H1 (cell line): ENCODE data around the gene CCDC82. TPM values are rescaled to one million over a fixed set of nuclear protein-coding genes. Genes with fewer than 3 reads are reported as not detected.
"Not testable (repeated sequence)": the region's sequence is repeated elsewhere in the genome, so short reads cannot be mapped to it uniquely, and the experiment has no call there.

Experiments used
- CTCF ChIA-PET: fragments of 300-600 bp; sonication (Branson Sonifier 250); formaldehyde crosslinking; loops from one replicate; lab custom pipeline; 2021; ENCODE audit not compliant: partially characterized antibody; lab: Charles Lee
- POLR2A ChIA-PET: fragments of 300-600 bp; sonication (Branson Sonifier 250); formaldehyde crosslinking; loops from one replicate; lab custom pipeline; 2021; ENCODE audit warnings: inconsistent platforms; ENCODE audit not compliant: partially characterized antibody; lab: Charles Lee
- DNase-seq, 2 experiments: peaks; one replicate each; pipeline versions ENCODE4 v3.0.0 to v3.0.0-alpha.2; 2010 to 2022; ENCODE audit warnings: low spot score in 2 of 2, low read depth in 1 of 2, mixed read lengths in 1 of 2
- FAIRE-seq: peaks from 2 replicates; lab custom pipeline; 2011; peaks lifted over from hg19 to GRCh38; lab: Jason Lieb, UNC
- H2AFZ ChIP-seq: 2 replicates; pipeline ENCODE4 v1.8.1; 2012; ENCODE audit warnings: low read length, inconsistent platforms
- H2AK5ac ChIP-seq: 2 replicates; pipeline ENCODE4 v1.6.1; 2013; ENCODE audit warnings: low read depth, low read length
- H2BK120ac ChIP-seq: replicated peaks from 2 replicates; pipeline ENCODE3; 2013; ENCODE audit warnings: low read depth, low read length, inconsistent platforms
- H2BK12ac ChIP-seq: 2 replicates; pipeline ENCODE4 v1.6.1; 2013; ENCODE audit warnings: low read depth, low read length
- H2BK15ac ChIP-seq: 2 replicates; pipeline ENCODE4 v1.6.1; 2013; ENCODE audit warnings: low read length
- H2BK20ac ChIP-seq: 2 replicates; pipeline ENCODE4 v1.6.1; 2013; ENCODE audit warnings: low read length
- H2BK5ac ChIP-seq: 2 replicates; pipeline ENCODE4 v1.6.1; 2013; ENCODE audit warnings: low read depth, low read length
- H3K14ac ChIP-seq: 2 replicates; pipeline ENCODE4 v1.6.1; 2013; ENCODE audit warnings: inconsistent platforms; ENCODE audit not compliant: insufficient read length
- H3K18ac ChIP-seq: 2 replicates; pipeline ENCODE4 v1.6.1; 2013; ENCODE audit warnings: low read length; ENCODE audit errors: extremely low read depth
- H3K23ac ChIP-seq: 2 replicates; pipeline ENCODE4 v1.6.1; 2013; ENCODE audit warnings: inconsistent platforms; ENCODE audit not compliant: insufficient read length
- H3K23me2 ChIP-seq: 2 replicates; pipeline ENCODE4 v1.6.1; 2013; ENCODE audit warnings: low read depth, low read length
- H3K27ac ChIP-seq: 2 replicates; pipeline ENCODE4 v1.6.1; 2011; ENCODE audit warnings: low read depth, low read length, inconsistent platforms
- H3K27me3 ChIP-seq, 4 experiments: replicated peaks in 1 of 4; 1 replicate in 1 of 4; 2 replicates in 3 of 4; pipeline versions ENCODE4 v1.6.1 to v1.8.1; 2011 to 2013; ENCODE audit warnings: low read length in 3 of 4, mild to moderate bottlenecking in 3 of 4, inconsistent platforms in 2 of 4, mixed read lengths in 2 of 4, moderate library complexity in 1 of 4; ENCODE audit not compliant: control insufficient read depth in 3 of 4, insufficient read depth in 3 of 4; ENCODE audit errors: extremely low read depth in 1 of 4
- H3K36me3 ChIP-seq, 4 experiments: 2 replicates each; pipeline versions ENCODE4 v1.6.1 to v1.8.1; 2011 to 2013; ENCODE audit warnings: mild to moderate bottlenecking in 4 of 4, low read length in 3 of 4, moderate library complexity in 2 of 4, control low read depth in 1 of 4, inconsistent platforms in 1 of 4; ENCODE audit not compliant: insufficient read depth in 4 of 4, control insufficient read depth in 2 of 4
- H3K4ac ChIP-seq: replicated peaks from 2 replicates; pipeline ENCODE3; 2013; ENCODE audit warnings: low read length, low read depth, mixed read lengths, inconsistent platforms; ENCODE audit not compliant: insufficient read length
- H3K4me1 ChIP-seq, 4 experiments: replicated peaks in 1 of 4; 1 replicate in 1 of 4; 2 replicates in 3 of 4; pipeline versions ENCODE4 v1.6.1 to v1.8.1; 2011 to 2013; ENCODE audit warnings: low read length in 3 of 4, inconsistent platforms in 2 of 4, mixed read lengths in 1 of 4; ENCODE audit not compliant: insufficient read depth in 4 of 4, control insufficient read depth in 3 of 4
- H3K4me2 ChIP-seq, 2 experiments: 2 replicates each; pipeline versions ENCODE4 v1.6.1 to v1.8.1; 2011 to 2013; ENCODE audit warnings: low read depth in 2 of 2, low read length in 2 of 2, control low read depth in 1 of 2, inconsistent platforms in 1 of 2, mild to moderate bottlenecking in 1 of 2; ENCODE audit not compliant: insufficient read depth in 1 of 2
- H3K4me3 ChIP-seq, 4 experiments: fragments of 200-600, 300-600 bp in 1 of 4; sonication (generic), shearing (Covaris generic), sonication (Bioruptor Twin) in 1 of 4; 2 replicates each; pipeline versions ENCODE4 v1.5.1 to v1.8.1; 2011 to 2016; ENCODE audit warnings: low read length in 4 of 4, low read depth in 3 of 4, control low read depth in 2 of 4, inconsistent platforms in 2 of 4, mild to moderate bottlenecking in 2 of 4, mixed read lengths in 1 of 4, moderate library complexity in 1 of 4; ENCODE audit not compliant: insufficient read depth in 2 of 4; ENCODE audit errors: extremely low read depth in 1 of 4
- H3K56ac ChIP-seq: replicated peaks from 2 replicates; pipeline ENCODE3; 2013; ENCODE audit warnings: low read depth, mild to moderate bottlenecking, mixed read lengths, low read length, inconsistent platforms; ENCODE audit not compliant: insufficient read length
- H3K79me1 ChIP-seq: 2 replicates; pipeline ENCODE4 v1.6.1; 2013; ENCODE audit warnings: low read depth, low read length, control low read depth
- H3K79me2 ChIP-seq, 2 experiments: 2 replicates each; pipeline versions ENCODE4 v1.6.1 to v1.8.1; 2012 to 2013; ENCODE audit warnings: low read length in 2 of 2, mild to moderate bottlenecking in 2 of 2, inconsistent platforms in 1 of 2; ENCODE audit not compliant: insufficient read depth in 2 of 2, control insufficient read depth in 1 of 2
- H3K9ac ChIP-seq, 4 experiments: replicated peaks in 1 of 4; 1 replicate in 1 of 4; 2 replicates in 3 of 4; pipeline versions ENCODE4 v1.6.1 to v1.8.1; 2011 to 2013; ENCODE audit warnings: low read depth in 3 of 4, low read length in 3 of 4, control low read depth in 2 of 4, mild to moderate bottlenecking in 2 of 4, moderate library complexity in 2 of 4, inconsistent platforms in 1 of 4; ENCODE audit errors: extremely low read depth in 1 of 4
- H3K9me3 ChIP-seq, 2 experiments: 2 replicates each; pipeline versions ENCODE4 v1.6.1 to v1.8.1; 2012 to 2013; ENCODE audit warnings: mild to moderate bottlenecking in 2 of 2, moderate library complexity in 2 of 2, control low read depth in 1 of 2, inconsistent platforms in 1 of 2, low read depth in 1 of 2, low read length in 1 of 2, mixed read lengths in 1 of 2; ENCODE audit not compliant: insufficient read depth in 2 of 2
- H4K20me1 ChIP-seq, 2 experiments: replicated peaks in 1 of 2; 2 replicates each; pipeline versions ENCODE3 to v1.8.1; 2011 to 2013; ENCODE audit warnings: inconsistent platforms in 2 of 2, low read length in 2 of 2, mild to moderate bottlenecking in 1 of 2; ENCODE audit not compliant: insufficient read depth in 2 of 2, control insufficient read depth in 1 of 2
- H4K5ac ChIP-seq: 2 replicates; pipeline ENCODE4 v1.6.1; 2013; ENCODE audit warnings: low read length, low read depth, mixed read lengths, inconsistent platforms; ENCODE audit not compliant: insufficient read length
- H4K8ac ChIP-seq: 2 replicates; pipeline ENCODE4 v1.8.0; 2013; ENCODE audit warnings: mild to moderate bottlenecking, moderate library complexity, low read length, inconsistent platforms; ENCODE audit not compliant: insufficient read depth; ENCODE audit errors: extremely low read depth
- H4K91ac ChIP-seq: replicated peaks from 2 replicates; pipeline ENCODE3; 2013; ENCODE audit warnings: low read length, mixed read lengths, inconsistent platforms; ENCODE audit not compliant: insufficient read length
- KDM1A ChIP-seq: fragments of 200-600, 300-600 bp; sonication (generic); IDR thresholded peaks from 2 replicates; pipeline ENCODE4 v1.7.1; 2016; ENCODE audit warnings: mild to moderate bottlenecking, low read length, borderline replicate concordance
- polyA plus RNA-seq, 7 experiments: library from polyadenylated mRNA; depleted of rRNA in 3 of 7; stranded (reverse) in 5 of 7; unstranded in 2 of 7; fragments of >200 nt in 5 of 7; fragments of 200-250 nt in 2 of 7; gene quantifications; 1 replicate in 5 of 7; 2 replicates in 1 of 7; 4 replicates in 1 of 7; pipeline versions ENCODE4 v1.2.1 to v1.2.3, GENCODE V29; 2011 to 2013; ENCODE audit warnings: missing spikeins in 2 of 7, mixed read lengths in 2 of 7
- total RNA-seq: library from RNA; stranded (reverse); fragmentation: NEBNext Ultra II Directional; extraction: Animal tissue kit (Norgen Biotek cat#: 25700); gene quantifications from 2 replicates; pipeline ENCODE4 v1.2.1, GENCODE V29; 2021

The CCDC82 gene
- total and polyA plus RNA-seq, 2 of the 8 experiments (the other 6 are each of a cell fraction or from before 2014, with no cell fraction given), result 6.0 to 15.2 TPM

DNA sequence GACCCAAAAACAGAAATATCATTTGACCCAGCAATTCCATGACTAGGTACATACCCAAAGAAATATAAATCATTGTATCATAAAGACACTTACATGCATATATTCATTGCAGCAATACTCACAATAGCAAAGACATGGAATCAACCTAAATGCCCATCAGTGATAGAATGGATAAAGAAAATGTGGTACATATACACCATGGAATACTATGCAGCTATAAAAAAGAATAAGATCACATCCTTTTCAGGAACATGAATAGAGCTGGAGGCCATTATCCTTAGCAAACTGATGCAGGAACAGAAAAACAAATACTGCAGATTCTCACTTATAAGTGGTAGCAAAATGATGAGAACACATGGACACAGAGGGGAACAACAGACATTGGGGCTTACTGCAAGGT lies 42.9 kb upstream of the CCDC82 start:
- H4K91ac ChIP-seq, FAIRE-seq, H3K23ac ChIP-seq, H3K9me3 ChIP-seq, H3K4me3 ChIP-seq, H3K27ac ChIP-seq, POLR2A ChIA-PET, H2AK5ac ChIP-seq, H3K79me2 ChIP-seq, H2BK12ac ChIP-seq, H2BK20ac ChIP-seq, H3K4me2 ChIP-seq, H3K18ac ChIP-seq, H3K14ac ChIP-seq: not testable (repeated sequence)
- peak; percentile 79 for TF ChIP-seq KDM1A
- TF ChIP-seq, all 59 proteins: peak for 1; not testable (repeated sequence) for 58
- H3K4ac ChIP-seq, H4K5ac ChIP-seq, H2AFZ ChIP-seq, H4K20me1 ChIP-seq, H3K4me1 ChIP-seq, H4K8ac ChIP-seq, H2BK5ac ChIP-seq, H3K79me1 ChIP-seq, H2BK120ac ChIP-seq, H3K56ac ChIP-seq, H3K27me3 ChIP-seq, H3K9ac ChIP-seq, H3K23me2 ChIP-seq, H3K36me3 ChIP-seq, H2BK15ac ChIP-seq, DNase-seq: not testable (repeated sequence)
- CTCF ChIA-PET, result interaction anchor here (1.3 kb wide), 1 partner anchor 1280 kb away, joined by 5 read pairs; no protein-coding TSS in a partner anchor
